NCI-H1092 treated with DMSO at 0.1 percent for 48 hours (cell line): ENCODE measurements around the gene SLC24A3.
"Not testable (repeated sequence)": the region's sequence is repeated elsewhere in the genome, so short reads cannot be mapped to it uniquely, and the experiment has no call there.

Experiments
- DNase-seq: peaks from one replicate; lab custom pipeline; 2025; lab: John Stamatoyannopoulos, UW

Gene SLC24A3

DNA sequence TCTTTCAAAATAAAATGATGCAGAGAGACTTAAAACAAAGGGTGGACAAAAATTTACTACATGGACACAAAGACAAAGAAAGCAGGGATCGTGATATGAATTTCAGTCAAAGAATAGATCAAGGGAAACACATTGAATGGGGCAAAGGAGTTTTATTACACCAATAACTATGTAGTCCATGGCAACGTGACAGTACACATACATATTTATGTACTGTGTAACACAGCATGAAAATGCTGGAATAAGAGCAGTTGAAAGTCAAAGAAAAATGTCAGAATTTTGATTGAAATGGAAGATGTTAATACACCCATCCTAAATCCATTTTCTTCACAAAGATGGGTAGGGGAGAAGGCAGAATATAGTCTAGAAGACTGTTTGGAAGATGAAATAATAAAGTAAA is 536.2 kb downstream of the SLC24A3 start:
- DNase-seq: no peak

DNA sequence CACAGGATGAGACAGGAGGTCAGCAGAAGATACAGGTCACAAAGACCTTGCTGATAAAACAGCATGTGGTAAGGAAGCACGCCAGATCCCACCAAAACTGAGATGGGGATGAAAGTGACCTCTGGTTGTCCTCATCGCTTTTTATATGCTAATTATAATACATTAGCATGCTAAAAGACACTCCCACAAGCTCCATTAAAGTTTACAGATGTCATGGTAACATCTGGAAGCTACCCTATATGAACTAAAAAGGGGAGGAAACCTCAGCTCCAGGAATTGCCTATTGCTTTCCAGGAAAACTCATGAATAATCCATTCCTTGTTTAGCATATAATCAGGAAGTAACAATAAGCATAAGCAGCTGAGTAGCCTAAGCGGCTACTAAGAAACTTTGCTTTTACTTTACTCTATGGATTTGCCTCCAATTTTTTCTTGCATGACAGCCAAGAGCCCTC is 537.2 kb downstream of the SLC24A3 start:
- no peak for DNase-seq

DNA sequence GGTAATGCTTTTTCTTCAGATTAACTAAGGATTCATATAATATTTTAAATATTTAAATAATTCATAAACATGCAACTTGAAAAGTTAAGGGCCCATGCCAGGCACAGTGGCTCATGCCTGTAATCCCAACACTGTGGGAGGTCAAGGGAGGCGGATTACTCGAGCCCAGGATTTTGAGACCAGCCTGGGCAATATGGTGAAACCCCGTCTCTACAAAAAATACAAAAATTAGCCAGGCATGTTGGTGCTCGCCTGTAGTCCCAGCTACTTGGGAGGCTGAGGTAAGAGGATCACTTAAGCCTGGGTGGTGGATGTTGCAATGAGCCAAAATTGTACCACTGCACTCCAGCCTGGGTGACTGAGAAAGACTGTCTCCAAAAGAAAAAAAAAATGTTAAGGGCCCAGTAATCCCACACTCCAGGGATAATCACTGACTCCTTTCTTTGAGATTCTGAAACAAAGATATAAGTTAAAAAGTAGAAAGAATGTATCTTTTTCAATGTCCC is 537.7 kb downstream of the SLC24A3 start:
- DNase-seq: no peak

DNA sequence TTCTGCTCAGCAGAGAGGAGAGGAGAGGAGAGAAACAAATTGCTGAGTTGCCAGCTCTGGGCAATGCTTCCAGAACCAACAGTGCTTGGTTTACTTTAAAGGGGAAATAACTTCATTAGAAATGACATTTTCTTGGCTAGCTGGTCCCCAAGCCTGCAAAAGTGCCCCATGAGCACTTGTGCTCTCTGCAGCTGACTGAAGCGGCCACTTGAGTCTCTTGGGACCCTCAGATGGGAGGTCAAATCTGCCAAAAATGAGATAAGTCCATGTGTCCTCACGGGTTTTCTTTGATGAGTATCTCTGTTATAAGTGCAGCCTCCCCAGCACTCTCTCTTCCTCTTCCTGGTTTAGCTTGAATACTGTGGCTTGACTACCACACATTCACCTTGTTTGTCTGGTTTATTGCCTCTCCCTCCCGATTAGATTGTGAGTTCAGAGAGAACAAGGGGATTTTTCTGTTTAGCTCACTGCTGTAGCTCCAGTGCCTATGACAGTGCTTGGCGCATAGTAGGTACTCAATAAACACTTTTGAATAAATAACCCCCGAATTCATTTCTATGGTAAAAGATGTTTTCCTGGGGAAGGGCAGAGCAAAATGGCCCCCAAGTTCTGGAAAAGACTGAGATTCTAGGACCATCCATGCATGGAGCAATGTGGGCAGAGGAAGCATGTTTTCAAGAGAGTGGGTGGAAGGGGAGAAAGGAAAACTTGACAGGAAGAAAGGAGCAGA is 538.6 kb downstream of the SLC24A3 start:
- DNase-seq: no peak

DNA sequence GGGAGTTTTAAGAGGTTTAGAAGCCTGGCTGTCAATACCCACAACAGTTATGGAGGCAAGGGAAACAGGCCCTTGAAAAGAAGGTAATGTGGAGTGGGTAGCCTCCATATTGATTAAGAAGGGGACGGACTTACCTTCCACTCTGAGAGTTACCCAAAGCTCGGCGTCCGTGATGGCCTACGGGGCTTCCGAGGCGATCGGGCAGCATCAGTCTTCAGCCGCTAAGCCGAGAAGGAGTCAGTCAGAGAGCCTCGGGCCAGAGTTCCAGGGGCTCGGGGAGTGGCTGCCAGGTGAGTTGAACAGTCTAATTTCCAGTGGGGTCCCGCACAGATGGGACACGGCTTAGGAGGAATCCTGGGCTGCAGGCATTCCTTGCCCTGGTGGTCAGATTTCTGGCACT is 541.8 kb downstream of the SLC24A3 start:
- DNase-seq: not testable (repeated sequence)

DNA sequence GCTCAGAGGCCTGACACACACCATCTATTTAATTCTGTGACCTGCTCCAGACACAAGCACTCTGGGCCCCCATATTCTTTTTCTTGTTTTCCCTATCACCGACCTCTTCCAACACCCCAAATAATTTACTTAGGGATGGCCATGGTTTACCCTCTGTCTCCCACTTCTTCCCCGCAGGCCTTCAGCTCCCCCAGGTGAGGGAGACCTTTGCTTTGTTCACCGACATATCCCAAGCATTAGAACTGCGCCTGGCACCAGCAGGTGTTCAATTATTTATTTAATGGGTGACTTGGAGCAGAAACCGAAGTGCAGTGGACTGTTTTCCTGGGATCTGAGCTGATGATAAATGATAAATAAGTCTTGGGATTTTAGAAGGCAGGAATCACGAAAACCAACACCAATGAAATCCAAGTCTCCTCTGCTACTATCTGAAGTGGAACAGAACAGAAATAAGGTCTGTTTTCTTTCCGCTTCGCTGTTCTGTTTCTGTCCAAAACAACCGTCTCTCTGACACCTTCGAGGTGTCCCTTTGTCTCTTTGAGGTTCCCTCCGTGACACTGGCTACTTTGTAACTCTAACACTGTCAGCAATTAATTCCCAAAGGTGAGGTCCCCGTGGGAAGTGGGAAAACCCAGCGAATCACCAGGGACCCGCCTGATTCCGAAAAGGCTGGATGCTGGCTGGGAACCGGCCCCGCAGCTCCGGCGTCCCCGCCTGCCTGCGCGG is 544.5 kb downstream of the SLC24A3 start:
- peak; percentile 25 for DNase-seq

DNA sequence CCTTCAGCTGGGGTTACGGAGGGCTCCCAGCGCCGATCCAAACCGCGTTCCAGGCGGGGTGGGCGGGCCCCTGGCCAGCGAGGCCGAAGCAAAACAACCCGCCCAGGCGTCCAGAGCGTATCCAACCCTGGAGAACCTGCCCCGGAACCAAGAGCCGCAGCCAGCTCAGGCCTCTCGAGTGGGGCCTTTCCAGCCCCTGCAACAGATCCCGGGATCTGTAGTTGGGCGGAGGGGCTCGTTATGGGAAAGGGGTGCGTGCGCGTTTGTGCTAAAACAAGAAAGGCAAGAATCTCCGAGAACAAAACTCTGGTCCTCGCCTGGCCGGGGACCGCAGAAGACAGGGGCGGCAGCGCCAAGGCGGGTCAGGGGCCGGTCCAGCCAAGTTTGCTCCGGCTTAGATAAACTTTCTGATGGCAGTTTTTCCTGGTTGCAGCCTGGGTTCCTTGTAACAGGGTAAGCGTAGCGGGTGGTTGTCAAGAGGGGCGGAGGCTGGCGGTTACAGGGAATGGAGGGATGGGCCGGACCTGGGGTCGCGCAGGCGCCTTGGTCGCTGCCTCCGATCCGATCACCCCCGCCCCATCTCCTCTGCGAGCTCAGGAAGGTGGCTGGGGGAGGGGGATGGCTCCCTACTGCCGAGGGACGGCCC is 545.2 kb downstream of the SLC24A3 start:
- peak; percentile 81 for DNase-seq

DNA sequence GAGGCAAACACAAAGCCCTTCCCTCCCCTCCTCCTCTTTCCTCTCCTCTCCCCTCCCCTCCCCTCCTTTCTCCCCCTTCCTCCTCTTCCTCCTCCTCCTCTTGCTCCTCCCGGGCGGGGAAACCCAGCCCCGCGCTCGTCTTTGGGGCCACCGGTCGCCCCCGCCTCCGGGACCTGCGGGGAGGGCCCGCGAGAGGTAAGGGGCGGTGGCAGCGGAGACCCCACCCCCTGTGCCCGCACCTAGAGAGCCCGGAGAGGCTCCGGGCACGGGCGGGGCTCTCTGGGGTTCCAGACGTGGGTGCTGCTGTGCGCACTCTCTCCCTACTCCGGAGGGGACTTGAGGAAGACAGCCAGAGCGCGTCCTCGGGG is 545.7 kb downstream of the SLC24A3 start, which contains the start of gene RIN2:
Gene RIN2 (plus strand): TSS at position 126 of the 368 bp plus-strand sequence. CDS start 131,344 bp downstream, outside the sequence.
- DNase-seq: peak; percentile 53

DNA sequence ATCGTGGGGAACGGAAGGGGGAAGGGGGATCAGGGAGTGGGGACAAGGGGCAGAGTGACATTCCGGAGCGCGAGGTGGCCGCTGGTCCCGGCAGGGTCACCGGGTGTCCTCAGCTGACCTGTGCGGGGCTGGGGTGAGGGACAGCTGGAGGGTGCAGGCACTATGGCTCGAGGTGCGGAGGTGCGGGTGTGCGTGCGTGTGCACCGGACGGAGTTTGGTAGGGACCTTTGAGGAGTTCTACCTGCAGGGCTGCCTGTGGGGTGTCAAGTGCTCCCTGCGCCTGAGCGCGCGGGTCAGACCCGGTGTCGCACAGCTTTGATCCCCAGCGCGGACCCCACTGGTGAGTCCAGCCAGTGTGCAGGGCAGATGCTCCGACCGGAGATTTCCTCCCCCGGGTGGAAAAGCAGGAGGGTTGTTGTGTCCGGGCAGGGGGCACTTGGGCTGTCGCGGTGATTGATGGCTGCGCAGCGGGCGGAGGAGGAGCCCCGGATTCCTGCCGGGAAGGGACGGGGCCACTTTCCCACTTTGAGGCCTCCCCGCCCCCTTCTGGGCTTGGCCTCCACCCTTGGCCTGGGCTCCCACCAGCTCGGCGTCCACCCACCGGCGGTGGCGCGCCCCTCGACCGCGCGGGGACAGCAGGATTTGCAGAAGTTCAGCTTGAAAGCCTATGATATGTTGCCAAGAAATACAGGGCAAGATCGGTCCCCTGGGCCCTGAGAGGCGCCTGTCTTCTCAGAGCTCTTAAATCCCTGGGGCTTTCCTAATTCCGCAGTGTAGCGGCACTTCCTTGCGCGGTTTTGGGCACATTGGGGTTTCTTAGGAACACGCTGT is 546.3 kb downstream of the SLC24A3 start:
- peak; percentile 30 for DNase-seq

DNA sequence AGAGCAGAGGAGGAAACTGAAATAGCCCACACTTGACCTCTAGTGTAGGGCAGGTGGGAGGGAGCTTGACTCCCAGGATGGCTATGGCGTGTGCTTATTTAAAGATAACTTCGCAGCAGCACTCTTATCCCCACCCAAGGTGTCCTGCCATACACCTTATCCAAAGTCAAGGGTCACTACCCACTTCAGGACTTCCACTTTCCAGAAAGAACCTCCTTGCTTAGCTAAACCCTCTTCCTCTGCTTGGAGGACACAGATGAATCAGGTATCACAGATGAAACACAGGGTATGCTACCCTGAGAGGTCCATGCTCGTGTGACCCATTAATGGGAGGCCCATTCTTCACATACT is 547.9 kb downstream of the SLC24A3 start:
- no peak for DNase-seq

DNA sequence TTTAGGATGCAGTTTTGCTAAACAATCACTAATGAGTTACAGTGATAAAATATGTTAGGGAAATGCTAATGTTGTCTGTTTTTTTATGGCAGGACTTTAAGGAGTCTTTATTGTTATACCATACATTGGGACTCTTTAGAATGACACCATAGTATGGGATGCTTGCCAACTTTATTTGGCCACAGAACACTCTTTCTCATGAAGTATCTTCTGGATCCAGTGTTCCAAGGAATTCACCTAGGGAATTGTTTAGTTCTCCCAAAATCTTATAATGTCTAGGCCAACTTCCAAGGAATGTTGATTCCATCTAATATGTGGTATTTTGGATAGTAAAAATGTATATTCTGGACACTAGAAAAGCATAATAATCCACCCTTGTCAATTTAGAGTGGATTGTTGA is 548.9 kb downstream of the SLC24A3 start:
- no peak for DNase-seq

DNA sequence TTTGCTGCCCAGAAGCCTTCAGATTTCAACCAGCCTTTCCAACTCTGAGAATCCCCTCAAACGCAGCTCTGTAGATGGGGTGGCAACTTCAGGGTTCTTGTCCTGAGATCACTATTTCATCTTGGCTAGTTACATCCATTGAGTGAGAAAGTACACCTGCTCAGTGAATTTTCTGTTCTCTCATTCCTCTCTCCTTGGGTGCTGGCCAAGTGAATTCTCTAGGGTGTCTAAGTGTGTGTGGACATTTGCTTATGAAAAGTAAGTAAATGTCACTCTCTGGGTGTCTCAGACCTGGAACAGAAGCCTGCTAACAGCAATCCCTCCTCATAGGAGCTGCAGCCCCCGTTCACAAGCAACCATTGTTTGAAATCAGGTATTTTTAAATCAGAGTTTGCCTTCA is 549.4 kb downstream of the SLC24A3 start:
- peak; percentile 29 for DNase-seq

DNA sequence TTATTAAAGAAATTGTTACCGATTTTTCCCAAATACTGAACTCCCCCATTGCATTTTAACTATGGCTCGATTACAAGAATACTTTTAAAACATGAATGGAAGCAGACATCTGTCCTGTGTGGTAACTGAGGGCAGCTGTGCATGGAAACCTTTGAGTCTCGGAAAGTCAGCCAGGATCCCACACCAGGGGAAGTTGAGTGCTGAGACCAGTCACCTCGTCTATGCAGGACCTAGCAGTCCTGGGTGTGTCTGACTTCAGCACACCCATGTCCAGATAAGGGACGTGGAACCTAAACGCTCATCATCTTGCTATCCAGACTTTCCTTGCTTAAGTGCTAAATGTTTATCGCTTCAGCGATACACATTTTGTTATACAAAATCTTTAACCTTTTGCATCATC is 551.8 kb downstream of the SLC24A3 start:
- no peak for DNase-seq

DNA sequence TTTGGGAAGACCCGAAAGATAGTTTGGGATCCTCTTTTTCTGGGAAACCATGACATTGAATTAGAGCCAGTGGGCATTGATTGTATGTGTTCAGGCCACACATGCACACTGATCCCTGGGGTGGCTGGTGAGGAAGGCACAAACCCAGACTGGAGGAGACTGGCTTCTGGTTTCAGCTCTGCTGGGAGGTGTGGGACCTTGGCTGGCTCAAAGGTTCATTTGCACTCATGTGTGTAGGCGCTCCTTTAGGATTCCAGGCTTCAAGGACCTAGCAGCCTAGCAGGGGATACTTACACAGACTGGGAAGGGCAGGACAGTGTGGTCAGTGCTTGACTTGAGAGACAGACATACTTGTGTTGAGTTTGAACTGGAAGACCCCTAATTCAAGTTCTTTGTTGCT is 552.8 kb downstream of the SLC24A3 start:
- DNase-seq: no peak

DNA sequence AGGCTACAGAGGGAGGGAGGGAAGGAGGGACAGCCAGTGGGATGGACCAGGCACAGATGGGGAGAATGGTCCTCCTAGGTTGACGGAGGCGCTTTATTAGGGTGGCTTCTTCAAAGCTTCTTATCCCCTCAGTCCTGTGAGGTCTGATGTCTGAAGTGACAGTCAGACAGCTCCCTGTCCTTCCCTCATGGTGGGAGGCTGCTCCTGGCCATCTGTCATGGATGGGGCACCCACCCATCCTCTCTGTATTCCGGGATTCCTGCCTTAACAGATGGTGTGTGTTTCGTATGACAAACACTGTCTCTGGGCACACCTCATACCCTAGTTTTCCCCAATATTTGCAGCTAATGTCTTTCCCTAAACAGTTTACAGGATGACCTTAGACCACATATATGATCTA is 553.5 kb downstream of the SLC24A3 start:
- no peak for DNase-seq

DNA sequence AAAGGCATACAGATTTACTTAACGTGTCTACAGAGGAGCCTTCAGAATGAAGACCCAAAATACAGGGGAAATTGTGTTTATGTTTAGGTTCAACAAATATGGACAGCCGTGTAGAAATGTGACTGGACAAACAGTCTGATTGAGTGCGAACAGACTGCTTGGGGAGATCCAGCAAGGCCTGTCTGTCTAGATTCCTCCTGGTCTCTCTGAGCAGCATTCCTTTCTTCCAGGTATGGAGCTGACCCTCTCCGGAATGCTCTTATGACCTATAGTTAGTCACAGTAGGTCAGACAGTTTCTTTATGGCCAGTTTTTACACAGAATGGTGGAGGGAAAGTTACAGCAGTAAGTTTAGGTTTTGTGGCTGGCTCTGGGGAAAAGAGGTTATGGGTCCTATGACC is 554.6 kb downstream of the SLC24A3 start:
- DNase-seq: no peak

DNA sequence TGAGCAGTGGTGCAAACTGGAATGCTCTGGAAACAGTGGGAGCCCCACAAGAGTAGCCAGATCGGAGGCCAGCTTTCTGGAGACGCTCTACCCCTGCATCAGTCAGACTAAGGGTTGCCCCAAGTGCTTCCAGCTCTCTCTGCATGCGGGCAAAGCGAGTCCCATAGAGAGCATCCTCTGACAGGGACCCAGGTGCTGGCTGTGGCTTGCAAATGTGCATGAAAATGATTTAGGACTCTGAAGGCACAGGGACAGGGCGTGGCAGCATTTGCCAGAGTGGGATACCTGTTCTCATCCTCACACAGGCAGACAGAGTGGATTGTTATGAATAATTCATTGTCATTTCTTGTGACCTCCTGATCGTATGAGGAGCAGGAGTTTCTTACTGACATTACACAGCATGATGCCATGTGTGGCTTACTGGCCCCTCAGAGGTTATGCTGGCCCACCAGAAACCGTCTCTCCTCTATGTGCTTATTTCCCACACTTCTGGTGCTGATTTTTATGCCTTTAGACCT is 555.9 kb downstream of the SLC24A3 start:
- DNase-seq: no peak

DNA sequence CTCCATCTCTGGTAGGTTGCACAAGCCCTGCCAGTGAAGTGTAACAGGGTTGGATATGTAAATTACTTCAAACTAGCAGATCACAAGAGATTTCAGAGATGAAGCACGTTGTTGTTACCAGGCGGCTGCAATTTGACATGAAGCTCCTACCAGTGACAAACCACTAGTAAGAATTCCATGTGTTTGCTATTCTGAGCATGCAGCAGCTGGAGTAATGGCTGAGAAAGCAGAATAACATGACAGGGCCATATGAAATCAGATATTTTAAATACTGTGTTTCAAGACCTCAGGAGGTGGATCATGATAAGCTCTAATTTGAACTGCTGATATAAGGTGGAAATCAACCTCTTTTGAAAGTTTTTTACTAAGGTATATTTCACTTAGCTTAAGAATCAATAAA is 557.1 kb downstream of the SLC24A3 start:
- no peak for DNase-seq

DNA sequence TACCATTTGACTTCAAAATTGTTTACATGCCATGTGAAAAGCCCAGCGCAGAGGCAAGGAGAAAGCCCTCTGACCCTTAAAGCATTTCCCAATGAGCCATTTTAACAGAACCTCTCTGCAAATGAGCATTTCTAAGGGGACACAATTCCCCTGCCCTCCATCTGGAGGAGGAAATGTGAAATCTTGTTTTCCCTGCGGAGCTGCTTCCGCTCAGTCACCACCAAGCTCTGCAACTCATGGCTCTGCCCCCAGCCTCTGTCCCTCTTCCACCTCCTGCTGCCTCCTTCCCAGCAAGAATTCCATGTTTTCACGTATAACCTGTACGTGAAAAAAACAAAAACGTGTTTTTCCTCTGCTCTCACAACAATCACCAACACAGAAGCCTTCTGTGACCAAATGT is 557.9 kb downstream of the SLC24A3 start:
- no peak for DNase-seq

DNA sequence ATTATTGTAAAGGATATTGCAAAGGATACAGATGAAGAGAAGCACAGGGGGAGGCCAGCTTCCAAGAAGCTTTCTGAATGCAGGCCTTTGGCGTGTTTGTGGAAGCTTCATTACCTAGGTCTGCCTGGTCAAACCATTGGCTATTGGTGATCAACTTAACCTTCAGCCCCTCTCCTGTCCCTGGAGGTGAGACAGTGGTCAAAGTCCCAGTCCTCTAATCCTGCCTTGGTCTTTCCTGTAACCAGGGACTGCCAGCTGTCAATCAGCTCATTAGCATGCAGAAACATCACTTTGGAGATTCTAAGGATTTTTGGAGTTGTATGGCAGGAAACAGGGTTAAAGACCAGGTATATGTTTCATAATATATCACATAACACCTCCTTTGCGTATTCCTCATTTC is 558.6 kb downstream of the SLC24A3 start:
- no peak for DNase-seq
